Measurements from ENCODE around the gene DEFB118. TPM values are rescaled to one million over a fixed set of nuclear protein-coding genes. Genes with fewer than 3 reads are reported as not detected.
"Not testable (repeated sequence)": the region's sequence is repeated elsewhere in the genome, so short reads cannot be mapped to it uniquely, and the experiment has no call there.

Gene DEFB118
- total RNA-seq, result not detected

- Mint-ChIP-seq H3K36me3 (no peaks in the 10 kb centered on the region), H3K27ac (no peak within 1 kb of the TSS), H3K9me3 (peaks cover 7 to 12% of the 10 kb centered on the region in 2 donors)
- no peak for DNase-seq (ENCODE audit: low spot score in 2 of 2)
- ATAC-seq, result no peak
Observed at GRCh38 chr20:31368301-31368700, at the start of gene DEFB118. Gene DEFB118, plus strand, starts transcription at chr20:31368601. Its CDS starts 50 bp downstream, at chr20:31368651.

GRCh38 chr20:31322504-31322903, 45.9 kb upstream of the DEFB118 start:
- Mint-ChIP-seq H3K27ac (no peak overlapping the region), H3K9me3 (peaks cover 18 to 21% of the 10 kb centered on the region in 2 donors), H3K36me3 (peaks cover 0 to 6% of the 10 kb centered on the region in 2 donors)
- ATAC-seq (no peak), DNase-seq (ENCODE audit: low spot score in 2 of 2) (no peak)

- peaks cover 8 to 15% of the 10 kb centered on the region in 2 donors for H3K9me3 Mint-ChIP-seq
Observed at GRCh38 chr20:31330893-31331292, 37.5 kb upstream of the DEFB118 start.

GRCh38 chr20:31341470-31341869, 26.9 kb upstream of the DEFB118 start:
- ATAC-seq (no peak), DNase-seq (ENCODE audit: low spot score in 2 of 2) (no peak)
- Mint-ChIP-seq H3K9me3 (no peaks in the 10 kb centered on the region), H3K27ac (no peak overlapping the region), H3K36me3 (no peaks in the 10 kb centered on the region)

More at GRCh38 chr20:31330893-31331292, 37.5 kb upstream of the DEFB118 start:
- Mint-ChIP-seq H3K36me3 (peaks cover 0 to 14% of the 10 kb centered on the region in 2 donors), H3K27ac (no peak overlapping the region)
- ATAC-seq, result no peak
- no peak for DNase-seq (ENCODE audit: low spot score in 2 of 2)

- ATAC-seq (no peak), DNase-seq (ENCODE audit: low spot score in 2 of 2) (no peak)
- H3K9me3 Mint-ChIP-seq, result peaks cover 0 to under 1% of the 10 kb centered on the region in 2 donors
- H3K27ac Mint-ChIP-seq, result no peak overlapping the region
- no peaks in the 10 kb centered on the region for H3K36me3 Mint-ChIP-seq
Observed at GRCh38 chr20:31355981-31356380, 12.4 kb upstream of the DEFB118 start.

- Mint-ChIP-seq H3K9me3 (peaks cover 7 to 12% of the 10 kb centered on the region in 2 donors), H3K27ac (no peak overlapping the region), H3K36me3 (no peaks in the 10 kb centered on the region)
- DNase-seq (ENCODE audit: low spot score in 2 of 2) (no peak), ATAC-seq (no peak)
Observed at GRCh38 chr20:31363295-31363694, 5.1 kb upstream of the DEFB118 start.

- not testable (repeated sequence) for H3K36me3 Mint-ChIP-seq; H3K27ac Mint-ChIP-seq; DNase-seq (ENCODE audit: low spot score in 2 of 2); ATAC-seq
- H3K9me3 Mint-ChIP-seq, result peaks cover 7 to 12% of the 10 kb centered on the region in 2 donors
Observed at GRCh38 chr20:31364272-31364671, 4.1 kb upstream of the DEFB118 start.

- ATAC-seq, result no peak
- Mint-ChIP-seq H3K27ac (no peak overlapping the region), H3K9me3 (peaks cover 3 to 5% of the 10 kb centered on the region in 2 donors), H3K36me3 (no peaks in the 10 kb centered on the region)
- no peak for DNase-seq (ENCODE audit: low spot score in 2 of 2)
Observed at GRCh38 chr20:31374346-31374745, 5.9 kb downstream of the DEFB118 start.

- no peak within 1 kb of the TSS for H3K27ac Mint-ChIP-seq
- no peak for ATAC-seq
- DNase-seq (ENCODE audit: low spot score in 2 of 2), result no peak
- H3K9me3 Mint-ChIP-seq, result no peaks in the 10 kb centered on the region
- H3K36me3 Mint-ChIP-seq, result no peaks in the 10 kb centered on the region
Observed at GRCh38 chr20:31390490-31390889, 22.1 kb downstream of the DEFB118 start, which contains the start of gene DEFB119. Gene DEFB119, minus strand, starts transcription at chr20:31390590. Its CDS starts 107 bp downstream, at chr20:31390483.

GRCh38 chr20:31392836-31393235, 24.4 kb downstream of the DEFB118 start:
- no peak overlapping the region for H3K27ac Mint-ChIP-seq
- no peaks in the 10 kb centered on the region for H3K36me3 Mint-ChIP-seq
- H3K9me3 Mint-ChIP-seq, result no peaks in the 10 kb centered on the region
- DNase-seq (ENCODE audit: low spot score in 2 of 2), result no peak
- no peak for ATAC-seq

GRCh38 chr20:31394900-31395299, 26.5 kb downstream of the DEFB118 start:
- ATAC-seq (no peak), DNase-seq (ENCODE audit: low spot score in 2 of 2) (no peak)
- H3K36me3 Mint-ChIP-seq, result no peaks in the 10 kb centered on the region
- no peak overlapping the region for H3K27ac Mint-ChIP-seq
- H3K9me3 Mint-ChIP-seq, result no peaks in the 10 kb centered on the region

GRCh38 chr20:31403886-31404285, 35.5 kb downstream of the DEFB118 start:
- no peak for ATAC-seq
- no peak for DNase-seq (ENCODE audit: low spot score in 2 of 2)
- Mint-ChIP-seq H3K36me3 (no peaks in the 10 kb centered on the region), H3K27ac (no peak overlapping the region), H3K9me3 (no peaks in the 10 kb centered on the region)

- ATAC-seq (no peak), DNase-seq (ENCODE audit: low spot score in 2 of 2) (no peak)
- Mint-ChIP-seq H3K36me3 (no peaks in the 10 kb centered on the region), H3K27ac (no peak within 1 kb of the TSS), H3K9me3 (no peaks in the 10 kb centered on the region)
Observed at GRCh38 chr20:31406115-31406514, 37.7 kb downstream of the DEFB118 start, which contains the start of gene DEFB121. Gene DEFB121, minus strand, starts transcription at chr20:31406215. Its CDS starts 63 bp downstream, at chr20:31406152.

- no peak for DNase-seq (ENCODE audit: low spot score in 2 of 2)
- H3K9me3 Mint-ChIP-seq, result no peaks in the 10 kb centered on the region
- no peaks in the 10 kb centered on the region for H3K36me3 Mint-ChIP-seq
- no peak overlapping the region for H3K27ac Mint-ChIP-seq
- no peak for ATAC-seq
Observed at GRCh38 chr20:31410011-31410410, 41.6 kb downstream of the DEFB118 start.

GRCh38 chr20:31414381-31414780, 46.0 kb downstream of the DEFB118 start:
- Mint-ChIP-seq H3K27ac (no peak overlapping the region), H3K36me3 (no peaks in the 10 kb centered on the region), H3K9me3 (no peaks in the 10 kb centered on the region)
- ATAC-seq (no peak), DNase-seq (ENCODE audit: low spot score in 2 of 2) (no peak)

- Mint-ChIP-seq H3K27ac (no peak overlapping the region), H3K36me3 (no peaks in the 10 kb centered on the region), H3K9me3 (no peaks in the 10 kb centered on the region)
- DNase-seq (ENCODE audit: low spot score in 2 of 2) (no peak), ATAC-seq (no peak)
Observed at GRCh38 chr20:31415653-31416052, 47.3 kb downstream of the DEFB118 start.

- DNase-seq (ENCODE audit: low spot score in 2 of 2) (no peak), ATAC-seq (no peak)
- no peak overlapping the region for H3K27ac Mint-ChIP-seq
- no peaks in the 10 kb centered on the region for H3K9me3 Mint-ChIP-seq
- no peaks in the 10 kb centered on the region for H3K36me3 Mint-ChIP-seq
Observed at GRCh38 chr20:31418307-31418706, 49.9 kb downstream of the DEFB118 start.
